ENCODE data around the gene RBM26. TPM values are rescaled to one million over a fixed set of nuclear protein-coding genes. Genes with fewer than 3 reads are reported as not detected.
"Not testable (repeated sequence)": the region's sequence is repeated elsewhere in the genome, so short reads cannot be mapped to it uniquely, and the experiment has no call there.

Gene RBM26
- total RNA-seq, 1 donor from 2014 or later, result 28.8 TPM

- intact Hi-C loops (cut with DNase I); DNase-seq (ENCODE audit: low spot score): not testable (repeated sequence)
These were observed 56.4 kb downstream of the RBM26 start for GRCh38 chr13:79349608-79350007.

- DNase-seq (ENCODE audit: low spot score), result no peak
- intact Hi-C loops (cut with DNase I), result no loop called here
These were observed 57.0 kb downstream of the RBM26 start for GRCh38 chr13:79349011-79349410.

GRCh38 chr13:79346300-79346914 lies 59.6 kb downstream of the RBM26 start:
- DNase-seq (ENCODE audit: low spot score), result no peak
- intact Hi-C loops (cut with DNase I), result no loop called here

GRCh38 chr13:79341202-79341601 lies 64.9 kb downstream of the RBM26 start:
- intact Hi-C loops (cut with DNase I), result no loop called here

GRCh38 chr13:79340490-79340889 lies 65.6 kb downstream of the RBM26 start:
- no peak for DNase-seq (ENCODE audit: low spot score)
- intact Hi-C loops (cut with DNase I), result no loop called here

More at GRCh38 chr13:79341202-79341601, 64.9 kb downstream of the RBM26 start:
- no peak for DNase-seq (ENCODE audit: low spot score)

- DNase-seq (ENCODE audit: low spot score), result no peak
- intact Hi-C loops (cut with DNase I), result no loop called here
These were observed 67.7 kb downstream of the RBM26 start for GRCh38 chr13:79338343-79338742.

GRCh38 chr13:79336966-79337365 lies 69.1 kb downstream of the RBM26 start:
- no peak for DNase-seq (ENCODE audit: low spot score)
- intact Hi-C loops (cut with DNase I), result no loop called here

- intact Hi-C loops (cut with DNase I), result no loop called here
- DNase-seq (ENCODE audit: low spot score), result no peak
These were observed 77.5 kb downstream of the RBM26 start for GRCh38 chr13:79328510-79328909.

GRCh38 chr13:79320433-79320832 lies 85.6 kb downstream of the RBM26 start:
- no peak for DNase-seq (ENCODE audit: low spot score)
- intact Hi-C loops (cut with DNase I), result no loop called here

GRCh38 chr13:79318664-79319063 lies 87.4 kb downstream of the RBM26 start:
- no peak for DNase-seq (ENCODE audit: low spot score)
- intact Hi-C loops (cut with DNase I), result no loop called here

- DNase-seq (ENCODE audit: low spot score), result no peak
- intact Hi-C loops (cut with DNase I), result no loop called here
These were observed 88.2 kb downstream of the RBM26 start for GRCh38 chr13:79317856-79318255.

GRCh38 chr13:79314652-79315051 lies 91.4 kb downstream of the RBM26 start:
- intact Hi-C loops (cut with DNase I), result no loop called here

GRCh38 chr13:79312340-79312855 lies 93.7 kb downstream of the RBM26 start:
- intact Hi-C loops (cut with DNase I), result no loop called here
- DNase-seq (ENCODE audit: low spot score), result no peak

More at GRCh38 chr13:79314652-79315051, 91.4 kb downstream of the RBM26 start:
- DNase-seq (ENCODE audit: low spot score), result no peak

- DNase-seq (ENCODE audit: low spot score), result no peak
- intact Hi-C loops (cut with DNase I), result no loop called here
These were observed 94.7 kb downstream of the RBM26 start for GRCh38 chr13:79311386-79311785.

GRCh38 chr13:79309690-79310089 lies 96.4 kb downstream of the RBM26 start:
- intact Hi-C loops (cut with DNase I), result no loop called here
- no peak for DNase-seq (ENCODE audit: low spot score)

- no peak for DNase-seq (ENCODE audit: low spot score)
- intact Hi-C loops (cut with DNase I), result no loop called here
These were observed 98.2 kb downstream of the RBM26 start for GRCh38 chr13:79307866-79308298.

GRCh38 chr13:79307433-79307861 lies 98.6 kb downstream of the RBM26 start:
- intact Hi-C loops (cut with DNase I), result no loop called here
- no peak for DNase-seq (ENCODE audit: low spot score)

- intact Hi-C loops (cut with DNase I), result no loop called here
- no peak for DNase-seq (ENCODE audit: low spot score)
These were observed 99.4 kb downstream of the RBM26 start for GRCh38 chr13:79306650-79307049.

GRCh38 chr13:79297128-79297527 lies 108.9 kb downstream of the RBM26 start:
- DNase-seq (ENCODE audit: low spot score), result no peak
- intact Hi-C loops (cut with DNase I), result no loop called here

- no peak for DNase-seq (ENCODE audit: low spot score)
- intact Hi-C loops (cut with DNase I), result no loop called here
These were observed 109.9 kb downstream of the RBM26 start for GRCh38 chr13:79295906-79296706.

All from cardiac septum (tissue), 1 donor.